Kidney (tissue), 14 donors: ENCODE results near the gene COG7. TPM values are rescaled to one million over a fixed set of nuclear protein-coding genes. Genes with fewer than 3 reads are reported as not detected.
A peak's percentile ranks its signal among the peaks of the same experiment; 100 is the strongest.
"Not testable (repeated sequence)": the region's sequence is repeated elsewhere in the genome, so short reads cannot be mapped to it uniquely, and the experiment has no call there.

Source experiments
- DNase-seq, 5 donors: peaks; one replicate each; pipeline ENCODE4 v3.0.0-alpha.2; 2013 to 2020
- FAIRE-seq: peaks from 2 replicates; lab custom pipeline; 2012; peaks lifted over from hg19 to GRCh38; lab: Jason Lieb, UNC
- H3K27ac ChIP-seq, 2 donors: one replicate each; pipeline ENCODE4 v1.7.0; 2013; ENCODE audit warnings: low read depth in 2 of 2, low read length in 2 of 2, inconsistent platforms in 1 of 2
- H3K27me3 ChIP-seq: one replicate; pipeline ENCODE4 v1.7.1; 2013; ENCODE audit warnings: low read length, inconsistent platforms; ENCODE audit not compliant: control insufficient read depth, insufficient read depth
- H3K36me3 ChIP-seq, 3 donors: one replicate each; pipeline versions ENCODE4 v1.7.0 to v1.7.1; 2013; ENCODE audit warnings: low read length in 3 of 3, control low read depth in 1 of 3, inconsistent platforms in 1 of 3; ENCODE audit not compliant: insufficient read depth in 3 of 3, control insufficient read depth in 2 of 3
- H3K4me1 ChIP-seq, 3 donors: one replicate each; pipeline versions ENCODE4 v1.7.0 to v1.7.1; 2013; ENCODE audit warnings: low read length in 3 of 3, inconsistent platforms in 1 of 3, low read depth in 1 of 3; ENCODE audit not compliant: control insufficient read depth in 2 of 3, insufficient read depth in 2 of 3
- H3K4me3 ChIP-seq, 3 donors: one replicate each; pipeline versions ENCODE4 v1.7.0 to v1.8.1; 2013; ENCODE audit warnings: low read length in 3 of 3, control low read depth in 1 of 3, inconsistent platforms in 1 of 3
- H3K9ac ChIP-seq, 3 donors: one replicate each; pipeline versions ENCODE4 v1.7.0 to v1.7.1; 2013; ENCODE audit warnings: low read length in 3 of 3, control low read depth in 1 of 3, inconsistent platforms in 1 of 3
- H3K9me3 ChIP-seq, 3 donors: one replicate each; pipeline versions ENCODE4 v1.7.0 to v1.7.1; 2013; ENCODE audit warnings: low read length in 3 of 3, control low read depth in 1 of 3, inconsistent platforms in 1 of 3; ENCODE audit not compliant: control insufficient read depth in 2 of 3, insufficient read depth in 1 of 3
- intact Hi-C: fragments of 100-400 bp; cut with DNase I; formaldehyde crosslinking; loops from one replicate; pipeline ENCODE4 v1.11.1; 2022
- polyA plus RNA-seq: library from polyadenylated mRNA; stranded (reverse); fragments of 350-450 nt; fragmentation: Illumina TruSeq; extraction: RNeasy Lipid Tissue Mini Kit (QIAGEN cat#74804); gene quantifications from one replicate; pipeline ENCODE4 v1.2.3, GENCODE V29; 2014; ENCODE audit warnings: low read depth, low replicate concordance; ENCODE audit not compliant: insufficient read depth
- total RNA-seq: library from RNA; stranded (reverse); fragmentation: NEBNext Ultra II Directional; extraction: Animal tissue kit (Norgen Biotek cat#: 25700); gene quantifications from one replicate; pipeline ENCODE4 v1.2.1, GENCODE V29; 2021
- TF ChIP-seq, protein P1 (sequence below): IDR thresholded peaks from 3 replicates; pipeline ENCODE4 v1.5.1; 2012; ENCODE audit warnings: mild to moderate bottlenecking, moderate library complexity, borderline replicate concordance; ENCODE audit not compliant: insufficient read depth; ENCODE audit errors: extremely low read depth
- donor health status: control.
- donor health status: control.
- donor health status: control.
- donor health status: control.
- donor health status: control.
- donor health status: DM: yes; HTN: yes; CAD: no.
- donor health status: Normal renal cell carcinoma (clear cell type).

The COG7 gene
- total and polyA plus RNA-seq, 2 donors from 2014 or later, result 25.2 to 27.0 TPM

DNA sequence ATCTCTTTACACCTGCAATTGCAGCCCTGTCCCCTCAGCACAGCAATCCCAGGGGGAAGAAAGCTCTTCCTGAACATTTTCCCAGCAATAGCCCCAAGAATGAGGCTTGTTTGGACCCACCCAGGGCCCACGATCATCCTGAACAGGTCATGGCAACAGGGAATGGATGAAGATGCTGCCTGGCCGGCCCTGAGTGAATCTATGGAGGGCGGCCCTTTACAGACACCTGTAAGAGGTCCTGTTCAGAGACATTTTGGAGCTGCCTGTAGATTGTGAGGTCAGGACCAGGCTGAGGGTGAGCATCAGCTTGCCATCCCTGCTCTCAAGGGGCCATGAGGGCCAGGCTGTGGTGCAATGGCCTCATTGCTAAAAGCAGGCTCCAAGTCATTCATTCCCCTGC, 69.1 kb downstream of the COG7 start:
- H3K4me3 ChIP-seq, result no peak overlapping the region
- intact Hi-C loops, result no loop called here
- DNase-seq (peak in 1 of 5 donors; percentile 36), FAIRE-seq (no peak)
- H3K4me1 ChIP-seq, result no peaks in the 10 kb centered on the region
- H3K9me3 ChIP-seq, result no peaks in the 10 kb centered on the region
- H3K27ac ChIP-seq, result no peak overlapping the region
- H3K27me3 ChIP-seq, result no peaks in the 10 kb centered on the region
- no peaks in the 10 kb centered on the region for H3K36me3 ChIP-seq
- TF ChIP-seq, protein P1, sequence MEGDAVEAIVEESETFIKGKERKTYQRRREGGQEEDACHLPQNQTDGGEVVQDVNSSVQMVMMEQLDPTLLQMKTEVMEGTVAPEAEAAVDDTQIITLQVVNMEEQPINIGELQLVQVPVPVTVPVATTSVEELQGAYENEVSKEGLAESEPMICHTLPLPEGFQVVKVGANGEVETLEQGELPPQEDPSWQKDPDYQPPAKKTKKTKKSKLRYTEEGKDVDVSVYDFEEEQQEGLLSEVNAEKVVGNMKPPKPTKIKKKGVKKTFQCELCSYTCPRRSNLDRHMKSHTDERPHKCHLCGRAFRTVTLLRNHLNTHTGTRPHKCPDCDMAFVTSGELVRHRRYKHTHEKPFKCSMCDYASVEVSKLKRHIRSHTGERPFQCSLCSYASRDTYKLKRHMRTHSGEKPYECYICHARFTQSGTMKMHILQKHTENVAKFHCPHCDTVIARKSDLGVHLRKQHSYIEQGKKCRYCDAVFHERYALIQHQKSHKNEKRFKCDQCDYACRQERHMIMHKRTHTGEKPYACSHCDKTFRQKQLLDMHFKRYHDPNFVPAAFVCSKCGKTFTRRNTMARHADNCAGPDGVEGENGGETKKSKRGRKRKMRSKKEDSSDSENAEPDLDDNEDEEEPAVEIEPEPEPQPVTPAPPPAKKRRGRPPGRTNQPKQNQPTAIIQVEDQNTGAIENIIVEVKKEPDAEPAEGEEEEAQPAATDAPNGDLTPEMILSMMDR, result no peak
- no peak overlapping the region for H3K9ac ChIP-seq

DNA sequence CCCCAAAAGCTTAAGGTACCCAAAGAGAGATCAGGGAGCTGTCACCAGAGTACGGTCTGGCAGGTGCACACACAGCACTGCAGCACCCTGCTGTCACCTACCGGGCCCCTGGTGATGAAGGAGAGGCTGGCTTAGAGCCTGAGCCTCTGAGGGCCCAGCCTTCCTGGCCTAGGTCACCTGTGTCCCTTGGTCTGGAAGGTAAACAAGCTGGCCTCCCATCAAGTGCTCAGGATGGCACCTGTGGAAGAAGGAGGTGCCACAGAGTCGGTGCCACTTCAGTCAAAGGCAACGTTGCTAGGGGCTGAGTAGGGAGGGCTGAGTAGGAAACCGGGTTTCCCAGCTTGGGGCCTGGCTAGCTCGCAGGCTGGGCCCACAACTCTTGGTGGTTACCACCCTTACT, 70.7 kb downstream of the COG7 start:
- TF ChIP-seq, protein P1, result no peak
- H3K27ac ChIP-seq, result no peak overlapping the region
- H3K9me3 ChIP-seq, result no peaks in the 10 kb centered on the region
- H3K27me3 ChIP-seq, result no peaks in the 10 kb centered on the region
- FAIRE-seq (no peak), DNase-seq (peak in 1 of 5 donors; percentile 53)
- H3K36me3 ChIP-seq, result no peaks in the 10 kb centered on the region
- no peaks in the 10 kb centered on the region for H3K4me1 ChIP-seq
- intact Hi-C loops, result no loop called here
- H3K4me3 ChIP-seq, result no peak overlapping the region
- no peak overlapping the region for H3K9ac ChIP-seq

DNA sequence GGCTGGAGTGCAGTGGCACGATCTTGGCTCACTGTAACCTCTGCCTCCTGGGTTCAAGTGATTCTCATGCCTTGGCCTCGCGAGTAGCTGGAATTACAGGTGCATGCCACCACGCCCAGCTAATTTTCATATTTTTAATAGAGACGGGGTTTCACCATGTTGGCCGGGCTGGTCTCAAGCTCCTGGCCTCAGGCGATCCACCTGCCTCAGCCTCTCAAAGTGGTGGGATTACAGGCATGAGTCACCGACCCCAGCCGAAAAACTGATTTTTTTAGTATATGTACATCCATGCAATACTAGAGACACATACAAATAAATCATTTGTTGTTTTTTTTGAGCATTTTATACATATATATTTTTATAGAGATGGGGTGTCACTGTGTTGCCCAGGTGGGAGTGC, 71.3 kb downstream of the COG7 start:
- H3K27me3 ChIP-seq, H3K36me3 ChIP-seq, intact Hi-C loops, H3K9me3 ChIP-seq, H3K4me3 ChIP-seq, FAIRE-seq, H3K4me1 ChIP-seq, H3K9ac ChIP-seq, H3K27ac ChIP-seq: not testable (repeated sequence)
- peak in 1 of 5 donors; percentile 22 for DNase-seq

DNA sequence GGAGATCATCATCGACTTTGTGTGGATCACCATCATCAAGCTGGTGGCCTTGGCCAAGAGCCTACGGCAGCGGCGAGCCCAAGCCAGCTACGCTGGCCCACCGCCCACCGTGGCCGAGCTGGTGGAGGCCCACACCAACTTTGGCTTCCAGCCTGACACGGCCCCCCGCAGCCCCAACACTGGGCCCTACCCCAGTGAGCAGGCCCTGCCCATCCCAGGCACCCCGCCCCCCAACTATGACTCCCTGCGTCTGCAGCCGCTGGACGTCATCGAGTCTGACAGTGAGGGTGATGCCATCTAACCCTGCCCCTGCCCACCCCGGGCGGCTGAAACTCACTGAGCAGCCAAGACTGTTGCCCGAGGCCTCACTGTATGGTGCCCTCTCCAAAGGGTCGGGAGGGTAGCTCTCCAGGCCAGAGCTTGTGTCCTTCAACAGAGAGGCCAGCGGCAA, 72.5 kb downstream of the COG7 start:
- Histone ChIP-seq H3K9ac (no peak overlapping the region), H3K27ac (no peak overlapping the region), H3K4me3 (no peak overlapping the region), H3K36me3 (no peaks in the 10 kb centered on the region), H3K4me1 (no peaks in the 10 kb centered on the region), H3K9me3 (no peaks in the 10 kb centered on the region), H3K27me3 (no peaks in the 10 kb centered on the region)
- FAIRE-seq, result no peak
- intact Hi-C loops, result no loop called here
- DNase-seq, result peak in 1 of 5 donors; percentile 70
- TF ChIP-seq, protein P1, result no peak
